IMR-90 (cell line): ENCODE data around the gene EPHB1.

ENCODE experiments used
- CEBPB ChIP-seq: IDR thresholded peaks from 2 replicates; pipeline ENCODE4 v1.6.1; 2012; ENCODE audit warnings: low read depth, low read length, improper control_type of control experiment
- CHD1 ChIP-seq: IDR thresholded peaks from 2 replicates; pipeline ENCODE4 v1.6.1; 2012; ENCODE audit warnings: low read depth, low read length, improper control_type of control experiment
- CTCF ChIP-seq: conservative IDR thresholded peaks from 2 replicates; pipeline ENCODE4 v1.5.1; 2012; ENCODE audit warnings: mild to moderate bottlenecking, low read depth, low read length, improper control_type of control experiment
- ELK1 ChIP-seq: fragments of 150-350 bp; IDR thresholded peaks from 2 replicates; pipeline ENCODE4 v1.6.1; 2016; ENCODE audit warnings: low read depth, mild to moderate bottlenecking, low read length, moderate library complexity, borderline replicate concordance
- MAFK ChIP-seq: IDR thresholded peaks from 2 replicates; pipeline ENCODE4 v1.6.1; 2012; ENCODE audit warnings: low read depth, low read length, improper control_type of control experiment
- MAZ ChIP-seq: IDR thresholded peaks from 2 replicates; pipeline ENCODE4 v1.6.1; 2012; ENCODE audit warnings: low read depth, mild to moderate bottlenecking, low read length, improper control_type of control experiment, moderate library complexity, borderline replicate concordance
- MXI1 ChIP-seq: IDR thresholded peaks from 2 replicates; pipeline ENCODE4 v1.6.1; 2012; ENCODE audit warnings: low read depth, mild to moderate bottlenecking, low read length, moderate library complexity, borderline replicate concordance
- NFE2L2 ChIP-seq: fragments of 150-350 bp; IDR thresholded peaks from 2 replicates; pipeline ENCODE4 v1.6.1; 2016; ENCODE audit warnings: low read depth, mild to moderate bottlenecking, low read length
- POLR2A ChIP-seq: IDR thresholded peaks from 2 replicates; pipeline ENCODE4 v1.6.1; 2012; ENCODE audit warnings: mild to moderate bottlenecking, low read depth, low read length
- RAD21 ChIP-seq: IDR thresholded peaks from 2 replicates; pipeline ENCODE4 v1.6.1; 2012; ENCODE audit warnings: low read length, improper control_type of control experiment
- RCOR1 ChIP-seq: IDR thresholded peaks from 2 replicates; pipeline ENCODE4 v1.6.1; 2012; ENCODE audit warnings: mild to moderate bottlenecking, low read length, improper control_type of control experiment; ENCODE audit not compliant: insufficient replicate concordance
- RFX5 ChIP-seq: IDR thresholded peaks from 2 replicates; pipeline ENCODE4 v1.8.0; 2012; ENCODE audit warnings: low read depth, mild to moderate bottlenecking, low read length, moderate library complexity
- SMC3 ChIP-seq: fragments of 150-350 bp; IDR thresholded peaks from 2 replicates; pipeline ENCODE4 v1.6.1; 2016; ENCODE audit warnings: low read depth, mild to moderate bottlenecking, antibody characterized with exemption, low read length, moderate library complexity
- USF2 ChIP-seq: fragments of 150-350 bp; IDR thresholded peaks from 2 replicates; pipeline ENCODE4 v1.6.1; 2017; ENCODE audit warnings: mild to moderate bottlenecking, antibody characterized with exemption, low read length, low read depth

- no peak for TF ChIP-seq CTCF
- TF ChIP-seq CHD1, result no peak
- no peak for TF ChIP-seq POLR2A
- TF ChIP-seq RCOR1, result no peak
- no peak for TF ChIP-seq RAD21
- TF ChIP-seq USF2, result no peak
- TF ChIP-seq ELK1, result no peak
- TF ChIP-seq MXI1, result no peak
- TF ChIP-seq MAFK, result no peak
- no peak for TF ChIP-seq RFX5
- no peak for TF ChIP-seq MAZ
- no peak for TF ChIP-seq CEBPB
- TF ChIP-seq SMC3, result no peak
- TF ChIP-seq NFE2L2, result no peak
Measured at GRCh38 chr3:135292162-135292561, 497.1 kb downstream of the EPHB1 start.
